Heart left ventricle (tissue), 16 donors: ENCODE data around the gene P2RY12. TPM values are rescaled to one million over a fixed set of nuclear protein-coding genes. Genes with fewer than 3 reads are reported as not detected.
"Not testable (repeated sequence)": the region's sequence is repeated elsewhere in the genome, so short reads cannot be mapped to it uniquely, and the experiment has no call there.

Experiments
- ATAC-seq, 4 donors: fragments of 200-7000 bp; cut with Tn5 transposase; one replicate each; pipeline ENCODE4 v1.9.1; 2020 to 2022; ENCODE audit warnings: moderate library complexity in 4 of 4, mild to moderate bottlenecking in 3 of 4, moderate number of reproducible peaks in 1 of 4
- DNase-seq, 5 donors: peaks; one replicate each; pipeline ENCODE4 v3.0.0-alpha.2; 2020
- H3K27ac ChIP-seq, 12 donors: fragments of 200-600 bp; sonication (generic) in 4 of 12; one replicate each; pipeline versions ENCODE4 v1.5.0 to v1.8.0; 2016 to 2022; ENCODE audit warnings: mild to moderate bottlenecking in 2 of 12
- H3K27me3 ChIP-seq, 9 donors: fragments of 200-600 bp; sonication (generic) in 2 of 9; one replicate each; pipeline versions ENCODE4 v1.5.1 to v1.8.0; 2016 to 2022; ENCODE audit warnings: mild to moderate bottlenecking in 3 of 9
- H3K36me3 ChIP-seq, 9 donors: fragments of 200-600 bp; sonication (generic) in 2 of 9; one replicate each; pipeline versions ENCODE4 v1.5.0 to v1.8.0; 2018 to 2022; ENCODE audit warnings: mild to moderate bottlenecking in 2 of 9
- H3K4me1 ChIP-seq, 12 donors: fragments of 200-600 bp; sonication (generic) in 4 of 12; one replicate each; pipeline versions ENCODE4 v1.5.0 to v1.8.0; 2016 to 2022; ENCODE audit warnings: mild to moderate bottlenecking in 3 of 12
- H3K4me3 ChIP-seq, 12 donors: fragments of 200-600 bp; sonication (generic) in 4 of 12; one replicate each; pipeline versions ENCODE4 v1.5.0 to v1.8.0; 2017 to 2022; ENCODE audit warnings: mild to moderate bottlenecking in 9 of 12, moderate library complexity in 4 of 12
- H3K9me3 ChIP-seq, 12 donors: fragments of 200-600 bp; sonication (generic) in 4 of 12; one replicate each; pipeline versions ENCODE4 v1.5.0 to v1.8.0; 2016 to 2022; ENCODE audit warnings: mild to moderate bottlenecking in 1 of 12
- CTCF ChIP-seq, 12 donors: fragments of 200-600 bp; sonication (generic) in 4 of 12; IDR thresholded peaks; one replicate each; pipeline versions ENCODE4 v1.5.0 to v1.8.0; 2018 to 2022; ENCODE audit warnings: antibody characterized with exemption in 12 of 12, mild to moderate bottlenecking in 5 of 12
- POLR2A ChIP-seq, 2 donors: fragments of 450-650 bp; IDR thresholded peaks; one replicate each; pipeline ENCODE4 v1.6.1; 2017; ENCODE audit warnings: antibody characterized with exemption in 2 of 2, mild to moderate bottlenecking in 2 of 2, moderate library complexity in 2 of 2
- WGBS, 4 donors: extraction: QIAGEN DNeasy Blood & Tissue Kit in 2 of 4; methylation state at CpG; one replicate each; pipeline versions ENCODE4 v1.1.5 to v1.1.7; 2013 to 2018; 5-methylcytosine and 5-hydroxymethylcytosine counted together
- intact Hi-C, 10 donors: fragments of 100-400 bp; cut with DNase I; formaldehyde crosslinking; loops; one replicate each; pipeline versions ENCODE4 v1.11.1 to v1.14.2; 2022
- polyA plus RNA-seq, 2 donors: library from polyadenylated mRNA; stranded (reverse); fragments of 200-250 nt; gene quantifications; one replicate each; pipeline ENCODE4 v1.2.3, GENCODE V29; 2013
- total RNA-seq, 9 donors: library from RNA; depleted of rRNA in 2 of 9; stranded (reverse); fragments of >200 nt in 2 of 9; fragmentation: NEBNext Ultra II Directional in 3 of 9; extraction: Animal tissue kit (Norgen Biotek cat#: 25700) in 3 of 9; gene quantifications; one replicate each; pipeline versions ENCODE4 v1.1.0 to v1.2.4, GENCODE V29; 2016 to 2023
- donor health status: ischemic (EF 13 %, LVEDD 7.1; RV severe dilation, severe dysfunction).
- donor health status: healthy with polysubstance abuse.
- donor health status: DM: no; HTN: yes; CAD: no.
- donor health status: DM: no; HTN: no; CAD: no.
- donor health status: ischemic (EF 25% LVEDD 6.9; RV normal size, moderate dysfunction).
- donor health status: ischemic (EF 25% LVEDD 5.7; RV mildly dilated, moderate dysfunction).
- donor health status: healthy.
- donor health status: DM: yes; HTN: yes; CAD: no.
- donor health status: ischemic (EF 35%, LVEDD 5.7; RV mildly dilated, moderate dysfunction).
- donor health status: nonischemic (EF 11% LVEDD 7.7; RV severe dilation, severe dysfunction).
- donor health status: DM: yes; HTN: yes; CAD: no.
- donor health status: PGD.
- donor health status: ischemic (EF 29% LVEDD 5.4; RV normal size, mild dysfunction).
- donor health status: nonischemic (EF 23%, LVEDD 6.1; RV moderate dilation, normal function).

Gene P2RY12
- total and polyA plus RNA-seq, 11 donors = 0.26 to 3.4 (median 0.56) TPM

GRCh38 chr3:151395806-151396205 is 11.3 kb upstream of the P2RY12 start:
- no peak overlapping the region for H3K27ac ChIP-seq
- no peak overlapping the region for H3K4me3 ChIP-seq
- peaks cover 0 to 20% (median 0%) of the 10 kb centered on the region in 12 donors for H3K4me1 ChIP-seq
- ATAC-seq (no peak), DNase-seq (no peak)
- no peaks in the 10 kb centered on the region for H3K9me3 ChIP-seq
- intact Hi-C loops = no loop called here
- TF ChIP-seq CTCF (IDR thresholded peaks at IDR 0.05) (no peak), POLR2A (IDR thresholded peaks at IDR 0.05) (no peak)
- no peaks in the 10 kb centered on the region for H3K36me3 ChIP-seq
- H3K27me3 ChIP-seq = no peaks in the 10 kb centered on the region
- 92 to 96% (median 93%) methylated on average over 3 of the region's 3 CpGs for WGBS, 4 donors

- no peak for DNase-seq
- H3K36me3 ChIP-seq = no peaks in the 10 kb centered on the region
- peaks cover 0 to 20% (median 0%) of the 10 kb centered on the region in 12 donors for H3K4me1 ChIP-seq
- no peak overlapping the region for H3K27ac ChIP-seq
- 81 to 86% (median 84%) methylated on average over 8 of the region's 8 CpGs for WGBS, 4 donors
- no peaks in the 10 kb centered on the region for H3K9me3 ChIP-seq
- H3K4me3 ChIP-seq = no peak overlapping the region
- no peaks in the 10 kb centered on the region for H3K27me3 ChIP-seq
- intact Hi-C loops = no loop called here
- no peak for ATAC-seq
- TF ChIP-seq CTCF (IDR thresholded peaks at IDR 0.05) (no peak), POLR2A (IDR thresholded peaks at IDR 0.05) (no peak)
These were observed 10.1 kb upstream of the P2RY12 start for GRCh38 chr3:151394611-151395010.

- intact Hi-C loops = no loop called here
- no peaks in the 10 kb centered on the region for H3K9me3 ChIP-seq
- no peaks in the 10 kb centered on the region for H3K27me3 ChIP-seq
- TF ChIP-seq CTCF (IDR thresholded peaks at IDR 0.05) (no peak), POLR2A (IDR thresholded peaks at IDR 0.05) (no peak)
- H3K4me3 ChIP-seq = no peak overlapping the region
- H3K27ac ChIP-seq = no peak overlapping the region
- H3K4me1 ChIP-seq = peaks cover 0 to 15% (median 0%) of the 10 kb centered on the region in 12 donors
- ATAC-seq (no peak), DNase-seq (no peak)
- 60 to 65% (median 63%) methylated on average over 4 of the region's 4 CpGs for WGBS, 4 donors
- H3K36me3 ChIP-seq = no peaks in the 10 kb centered on the region
These were observed 9.4 kb upstream of the P2RY12 start for GRCh38 chr3:151393941-151394340.

- TF ChIP-seq POLR2A (IDR thresholded peaks at IDR 0.05) = no peak
- no peak for TF ChIP-seq CTCF (IDR thresholded peaks at IDR 0.05)
- no peaks in the 10 kb centered on the region for H3K36me3 ChIP-seq
- peaks cover 0 to 15% (median 0%) of the 10 kb centered on the region in 12 donors for H3K4me1 ChIP-seq
- no peaks in the 10 kb centered on the region for H3K9me3 ChIP-seq
- ATAC-seq (no peak), DNase-seq (no peak)
- no peaks in the 10 kb centered on the region for H3K27me3 ChIP-seq
- H3K27ac ChIP-seq = no peak overlapping the region
- intact Hi-C loops = no loop called here
- 48 to 57% (median 51%) methylated on average over 3 of the region's 3 CpGs for WGBS, 4 donors
- no peak overlapping the region for H3K4me3 ChIP-seq
These were observed 8.7 kb upstream of the P2RY12 start for GRCh38 chr3:151393146-151393830.

GRCh38 chr3:151392191-151392590 is 7.6 kb upstream of the P2RY12 start:
- H3K27me3 ChIP-seq, H3K36me3 ChIP-seq, H3K9me3 ChIP-seq, DNase-seq, ATAC-seq, intact Hi-C loops, H3K27ac ChIP-seq, H3K4me3 ChIP-seq: not testable (repeated sequence)
- 89 to 98% (median 92%) methylated on average over 3 of the region's 3 CpGs for WGBS, 4 donors
- peaks cover 0 to 18% (median 0%) of the 10 kb centered on the region in 12 donors for H3K4me1 ChIP-seq
